Fibroblast of lung (primary cell): ENCODE measurements around the gene PRXL2A. TPM values are rescaled to one million over a fixed set of nuclear protein-coding genes. Genes with fewer than 3 reads are reported as not detected.
"Not testable (repeated sequence)": the region's sequence is repeated elsewhere in the genome, so short reads cannot be mapped to it uniquely, and the experiment has no call there.

Experiments used
- DNase-seq, 2 donors: peaks; one replicate each; pipeline versions ENCODE4 v3.0.0 to v3.0.0-alpha.2; 2010; ENCODE audit warnings: low read depth in 2 of 2
- H2AFZ ChIP-seq: 2 replicates; pipeline ENCODE4 v1.5.1; 2012; ENCODE audit warnings: low read length, control low read depth, inconsistent platforms
- H3K27ac ChIP-seq: 2 replicates; pipeline ENCODE4 v1.5.1; 2011; ENCODE audit warnings: low read length, control low read depth; ENCODE audit not compliant: insufficient read depth
- H3K27me3 ChIP-seq: 2 replicates; pipeline ENCODE4 v1.5.1; 2011; ENCODE audit warnings: mild to moderate bottlenecking, low read length; ENCODE audit not compliant: control insufficient read depth, insufficient read depth
- H3K36me3 ChIP-seq: 2 replicates; pipeline ENCODE4 v1.5.1; 2011; ENCODE audit warnings: low read length; ENCODE audit not compliant: control insufficient read depth, insufficient read depth
- H3K4me1 ChIP-seq: 2 replicates; pipeline ENCODE4 v1.5.1; 2011; ENCODE audit warnings: low read length; ENCODE audit not compliant: control insufficient read depth, insufficient read depth; ENCODE audit errors: extremely low read depth
- H3K4me2 ChIP-seq: 2 replicates; pipeline ENCODE4 v1.5.1; 2011; ENCODE audit warnings: low read length, control low read depth; ENCODE audit not compliant: insufficient read depth; ENCODE audit errors: extremely low read depth
- H3K4me3 ChIP-seq, 4 experiments: fragments of 200-600 bp in 1 of 4; sonication (generic) in 1 of 4; replicated peaks in 1 of 4; 2 replicates each; pipeline ENCODE4 v1.5.1; 2011 to 2016; ENCODE audit warnings: low read length in 4 of 4, low read depth in 3 of 4, mild to moderate bottlenecking in 3 of 4, control low read depth in 2 of 4, inconsistent platforms in 1 of 4, mixed read lengths in 1 of 4; ENCODE audit not compliant: insufficient read depth in 1 of 4; ENCODE audit errors: control extremely low read depth in 1 of 4
- H3K79me2 ChIP-seq: 2 replicates; pipeline ENCODE4 v1.5.1; 2012; ENCODE audit warnings: mild to moderate bottlenecking, low read length, inconsistent platforms; ENCODE audit not compliant: control insufficient read depth, insufficient read depth
- H3K9ac ChIP-seq: 2 replicates; pipeline ENCODE4 v1.5.1; 2011; ENCODE audit warnings: mild to moderate bottlenecking, low read length, control low read depth; ENCODE audit not compliant: insufficient read depth
- H3K9me3 ChIP-seq: 2 replicates; pipeline ENCODE4 v1.5.1; 2012; ENCODE audit warnings: low read depth, low read length; ENCODE audit not compliant: control insufficient read depth, insufficient read depth
- H4K20me1 ChIP-seq: 2 replicates; pipeline ENCODE4 v1.5.1; 2011; ENCODE audit warnings: low read length; ENCODE audit not compliant: control insufficient read depth, insufficient read depth; ENCODE audit errors: extremely low read depth
- CTCF ChIP-seq, 2 donors: IDR thresholded peaks in 1 of 2; conservative IDR thresholded peaks in 1 of 2; 1 replicate in 1 of 2; 2 replicates in 1 of 2; pipeline ENCODE4 v1.5.1; 2011 to 2012; ENCODE audit warnings: low read length in 2 of 2, control low read depth in 1 of 2, inconsistent platforms in 1 of 2, low read depth in 1 of 2, mild to moderate bottlenecking in 1 of 2
- EZH2 ChIP-seq: IDR thresholded peaks from 2 replicates; pipeline ENCODE4 v1.5.1; 2012; ENCODE audit warnings: low read length, control low read depth, mild to moderate bottlenecking; ENCODE audit errors: missing control alignments
- polyA minus RNA-seq: library from RNA; depleted of rRNA, polyadenylated mRNA; stranded (reverse); fragments of >200 nt; gene quantifications from 2 replicates; pipeline ENCODE4 v1.2.3, GENCODE V29; 2011; ENCODE audit warnings: low replicate concordance
- polyA plus RNA-seq, 2 donors: library from polyadenylated mRNA; depleted of rRNA in 1 of 2; stranded (reverse) in 1 of 2; unstranded in 1 of 2; fragments of >200 nt; gene quantifications; 2 replicates each; pipeline ENCODE4 v1.2.1, GENCODE V29; 2011 to 2012; ENCODE audit warnings: missing spikeins in 1 of 2
- total RNA-seq: library from RNA; depleted of rRNA; stranded (reverse); fragments of >200 nt; gene quantifications from 2 replicates; pipeline ENCODE4 v1.2.1, GENCODE V29; 2014

PRXL2A gene
- total RNA-seq (13.9 and 19.2 TPM in 2 replicates), polyA plus RNA-seq (1.6 and 2.2 TPM in 2 replicates), polyA minus RNA-seq (not detected in 2 replicates)
- polyA plus RNA-seq (2012): 1.5 and 1.7 TPM in 2 replicates

- peak; percentile 35 to 48 for DNase-seq
- H3K79me2 ChIP-seq: no peaks in the 10 kb centered on the region
- TF ChIP-seq CTCF (conservative IDR thresholded peaks at IDR 0.05 in 1 of 2, IDR thresholded peaks at IDR 0.05 in 1 of 2; ENCODE audit: low read depth in 1 of 2, low read length in 2 of 2) (no peak), EZH2 (peak; percentile 51)
- H3K4me3 ChIP-seq: peak within 1 kb of the TSS in 2 of 4 experiments; percentile 54 to 59
- peak within 1 kb of the TSS; percentile 23 for H3K4me2 ChIP-seq
- H4K20me1 ChIP-seq: no peaks in the 10 kb centered on the region
- no peaks in the 10 kb centered on the region for H3K9me3 ChIP-seq
- no peak within 1 kb of the TSS for H3K9ac ChIP-seq
- no peak within 1 kb of the TSS for H3K27ac ChIP-seq
- H3K27me3 ChIP-seq: peaks cover 16% of the 10 kb centered on the region
- no peak within 1 kb of the TSS for H2AFZ ChIP-seq
- no peaks in the 10 kb centered on the region for H3K4me1 ChIP-seq
- no peaks in the 10 kb centered on the region for H3K36me3 ChIP-seq
These were observed at the start of gene PRXL2A for GRCh38 chr10:80408242-80409101. PRXL2A (plus strand) TSS chr10:80408551; CDS start chr10:80420468, 11,917 bp downstream.

GRCh38 chr10:80358925-80359324, 49.4 kb upstream of the PRXL2A start:
- not testable (repeated sequence) for H3K9me3 ChIP-seq, H3K36me3 ChIP-seq, H3K4me2 ChIP-seq, H3K4me3 ChIP-seq, H3K9ac ChIP-seq, H2AFZ ChIP-seq, H3K27ac ChIP-seq, DNase-seq, H3K4me1 ChIP-seq, H3K79me2 ChIP-seq, H4K20me1 ChIP-seq
- H3K27me3 ChIP-seq: peaks cover 10% of the 10 kb centered on the region

GRCh38 chr10:80359644-80360043, 48.7 kb upstream of the PRXL2A start:
- no peaks in the 10 kb centered on the region for H4K20me1 ChIP-seq
- H2AFZ ChIP-seq: no peak overlapping the region
- no peaks in the 10 kb centered on the region for H3K36me3 ChIP-seq
- no peak overlapping the region for H3K4me3 ChIP-seq
- H3K27me3 ChIP-seq: peaks cover 10% of the 10 kb centered on the region
- no peak for DNase-seq
- H3K4me1 ChIP-seq: no peaks in the 10 kb centered on the region
- H3K27ac ChIP-seq: no peak overlapping the region
- no peak overlapping the region for H3K4me2 ChIP-seq
- H3K9ac ChIP-seq: no peak overlapping the region
- H3K9me3 ChIP-seq: no peaks in the 10 kb centered on the region
- TF ChIP-seq EZH2 (no peak), CTCF (conservative IDR thresholded peaks at IDR 0.05 in 1 of 2, IDR thresholded peaks at IDR 0.05 in 1 of 2; ENCODE audit: low read depth in 1 of 2, low read length in 2 of 2) (no peak)
- no peaks in the 10 kb centered on the region for H3K79me2 ChIP-seq
